ENCODE results near the gene SCARF2.

- TF ChIP-seq, protein P1, sequence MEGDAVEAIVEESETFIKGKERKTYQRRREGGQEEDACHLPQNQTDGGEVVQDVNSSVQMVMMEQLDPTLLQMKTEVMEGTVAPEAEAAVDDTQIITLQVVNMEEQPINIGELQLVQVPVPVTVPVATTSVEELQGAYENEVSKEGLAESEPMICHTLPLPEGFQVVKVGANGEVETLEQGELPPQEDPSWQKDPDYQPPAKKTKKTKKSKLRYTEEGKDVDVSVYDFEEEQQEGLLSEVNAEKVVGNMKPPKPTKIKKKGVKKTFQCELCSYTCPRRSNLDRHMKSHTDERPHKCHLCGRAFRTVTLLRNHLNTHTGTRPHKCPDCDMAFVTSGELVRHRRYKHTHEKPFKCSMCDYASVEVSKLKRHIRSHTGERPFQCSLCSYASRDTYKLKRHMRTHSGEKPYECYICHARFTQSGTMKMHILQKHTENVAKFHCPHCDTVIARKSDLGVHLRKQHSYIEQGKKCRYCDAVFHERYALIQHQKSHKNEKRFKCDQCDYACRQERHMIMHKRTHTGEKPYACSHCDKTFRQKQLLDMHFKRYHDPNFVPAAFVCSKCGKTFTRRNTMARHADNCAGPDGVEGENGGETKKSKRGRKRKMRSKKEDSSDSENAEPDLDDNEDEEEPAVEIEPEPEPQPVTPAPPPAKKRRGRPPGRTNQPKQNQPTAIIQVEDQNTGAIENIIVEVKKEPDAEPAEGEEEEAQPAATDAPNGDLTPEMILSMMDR (IDR thresholded peaks at IDR 0.05; ENCODE audit: borderline replicate concordance, extremely low read depth, low read length, poor library complexity, severe bottlenecking): no peak
- no peak for TF ChIP-seq EZH2 (IDR thresholded peaks at IDR 0.05; ENCODE audit: borderline replicate concordance, low read depth, low read length, severe bottlenecking)
Measured at GRCh38 chr22:20434264-20434751, 3.3 kb downstream of the SCARF2 start.
